ENCODE measurements around the gene PRLR. TPM values are rescaled to one million over a fixed set of nuclear protein-coding genes. Genes with fewer than 3 reads are reported as not detected.

PRLR gene
- total and polyA plus RNA-seq, 2 of the 8 experiments (the other 6 are each of a cell fraction or from before 2014, with no cell fraction given), result 0.53 to 2.5 TPM

- Histone ChIP-seq H2AK5ac (ENCODE audit: low read depth, low read length) (no peak overlapping the region), H3K27ac (ENCODE audit: low read depth, low read length) (no peak overlapping the region), H3K9me3 (ENCODE audit: insufficient read depth in 2 of 2, low read depth in 1 of 2, low read length in 1 of 2) (no peaks in the 10 kb centered on the region), H3K18ac (ENCODE audit: extremely low read depth, low read length) (no peak overlapping the region), H3K4me1 (replicated peaks in 1 of 4; ENCODE audit: control insufficient read depth in 3 of 4, insufficient read depth in 4 of 4, low read length in 3 of 4) (no peaks in the 10 kb centered on the region), H3K36me3 (ENCODE audit: control insufficient read depth in 2 of 4, insufficient read depth in 4 of 4, low read length in 3 of 4) (no peaks in the 10 kb centered on the region), H3K23me2 (ENCODE audit: low read depth, low read length) (no peaks in the 10 kb centered on the region), H4K5ac (ENCODE audit: insufficient read length, low read depth, low read length) (no peak overlapping the region), H3K14ac (ENCODE audit: insufficient read length) (no peak overlapping the region), H3K23ac (ENCODE audit: insufficient read length) (no peak overlapping the region), H2BK5ac (ENCODE audit: low read depth, low read length) (no peak overlapping the region), H3K27me3 (replicated peaks in 1 of 4; ENCODE audit: control insufficient read depth in 3 of 4, extremely low read depth in 1 of 4, insufficient read depth in 3 of 4, low read length in 3 of 4) (no peaks in the 10 kb centered on the region; a peak in 1 of 7 replicates), H3K4me2 (ENCODE audit: insufficient read depth in 1 of 2, low read depth in 2 of 2, low read length in 2 of 2) (no peak overlapping the region), H3K79me1 (ENCODE audit: low read depth, low read length) (no peaks in the 10 kb centered on the region), H2BK15ac (ENCODE audit: low read length) (no peak overlapping the region), H4K20me1 (replicated peaks in 1 of 2; ENCODE audit: control insufficient read depth in 1 of 2, insufficient read depth in 2 of 2, low read length in 2 of 2) (no peaks in the 10 kb centered on the region), H2BK12ac (ENCODE audit: low read depth, low read length) (no peak overlapping the region), H2BK20ac (ENCODE audit: low read length) (no peak overlapping the region), H3K4ac (replicated peaks; ENCODE audit: insufficient read length, low read depth, low read length) (no peak overlapping the region), H4K91ac (replicated peaks; ENCODE audit: insufficient read length, low read length) (no peak overlapping the region), H3K56ac (replicated peaks; ENCODE audit: insufficient read length, low read depth, low read length) (no peak overlapping the region), H3K79me2 (ENCODE audit: control insufficient read depth in 1 of 2, insufficient read depth in 2 of 2, low read length in 2 of 2) (no peaks in the 10 kb centered on the region), H2AFZ (ENCODE audit: low read length) (no peak overlapping the region), H2BK120ac (replicated peaks; ENCODE audit: low read depth, low read length) (no peak overlapping the region), H3K4me3 (ENCODE audit: extremely low read depth in 1 of 4, insufficient read depth in 2 of 4, low read depth in 3 of 4, low read length in 4 of 4) (no peak overlapping the region), H4K8ac (ENCODE audit: extremely low read depth, insufficient read depth, low read length) (no peak overlapping the region), H3K9ac (replicated peaks in 1 of 4; ENCODE audit: extremely low read depth in 1 of 4, low read depth in 3 of 4, low read length in 3 of 4) (no peak overlapping the region)
- FAIRE-seq (no peak), DNase-seq (ENCODE audit: low read depth in 1 of 2, low spot score in 2 of 2) (no peak)
- ChIA-PET POLR2A (ENCODE audit: partially characterized antibody) (no interaction called here), CTCF (ENCODE audit: partially characterized antibody) (interaction anchor here (0.6 to 0.7 kb wide), 2 partner anchors 119 to 713 kb away, joined by 3 to 4 read pairs; no protein-coding TSS in a partner anchor)
- TF ChIP-seq SP4 (IDR thresholded peaks at IDR 0.05; ENCODE audit: low read length), result no peak
- TF ChIP-seq MAFK (IDR thresholded peaks at IDR 0.05; ENCODE audit: low read depth, low read length), result no peak
- no peak for TF ChIP-seq ZNF274 (IDR thresholded peaks at IDR 0.05; ENCODE audit: borderline replicate concordance, extremely low read depth, low read length)
- TF ChIP-seq JUN (IDR thresholded peaks at IDR 0.05; ENCODE audit: low read depth, low read length), result no peak
- TF ChIP-seq SIX5 (IDR thresholded peaks at IDR 0.05; ENCODE audit: low read depth, low read length), result no peak
- TF ChIP-seq BCL11A (IDR thresholded peaks at IDR 0.05; ENCODE audit: low read depth in 2 of 2, low read length in 2 of 2), result no peak
- TF ChIP-seq CBX8 (IDR thresholded peaks at IDR 0.05; ENCODE audit: borderline replicate concordance, low read depth, low read length), result no peak
- TF ChIP-seq JUND (IDR thresholded peaks at IDR 0.05; ENCODE audit: low read length), result no peak
- TF ChIP-seq KDM4A (IDR thresholded peaks at IDR 0.05; ENCODE audit: low read depth, low read length, severe bottlenecking), result no peak
- no peak for TF ChIP-seq RBBP5 (IDR thresholded peaks at IDR 0.05; ENCODE audit: borderline replicate concordance, low read depth, low read length)
- TF ChIP-seq SRF (IDR thresholded peaks at IDR 0.05; ENCODE audit: low read depth, low read length), result no peak
- no peak for TF ChIP-seq SP2 (IDR thresholded peaks at IDR 0.05; ENCODE audit: low read length)
- no peak for TF ChIP-seq EZH2 (IDR thresholded peaks at IDR 0.05; ENCODE audit: low read depth, low read length, severe bottlenecking)
- no peak for TF ChIP-seq CHD1 (IDR thresholded peaks at IDR 0.05; ENCODE audit: low read depth, low read length)
- no peak for TF ChIP-seq SAP30 (IDR thresholded peaks at IDR 0.05; ENCODE audit: insufficient read depth, insufficient replicate concordance, low read length)
- TF ChIP-seq RFX5 (IDR thresholded peaks at IDR 0.05; ENCODE audit: borderline replicate concordance, low read depth, low read length), result no peak
These were observed 6.5 kb upstream of the PRLR start for GRCh38 chr5:35236770-35237169.
